HL-60 (cell line): ENCODE measurements around the gene FHAD1.

Experiments
- DNase-seq, 2 experiments: peaks; one replicate each; pipeline ENCODE4 v3.0.0-alpha.2; 2010 to 2020; ENCODE audit warnings: low read depth in 1 of 2, low spot score in 1 of 2
- H3K27ac ChIP-seq: fragments of 250-450 bp; sonication (Bioruptor Pico); replicated peaks from 2 replicates; pipeline ENCODE4 v1.5.1; 2020; ENCODE audit warnings: mild to moderate bottlenecking, moderate library complexity
- H3K27me3 ChIP-seq: fragments of 250-450 bp; sonication (Bioruptor Pico); 2 replicates; pipeline ENCODE4 v1.5.1; 2021; ENCODE audit warnings: mild to moderate bottlenecking, moderate library complexity; ENCODE audit not compliant: insufficient read depth, poor library complexity, severe bottlenecking
- H3K4me3 ChIP-seq: replicated peaks from 2 replicates; pipeline ENCODE4 v1.5.1; 2011; ENCODE audit warnings: mild to moderate bottlenecking, control low read depth, low read length; ENCODE audit not compliant: insufficient read depth
- GABPA ChIP-seq: IDR thresholded peaks from 2 replicates; pipeline ENCODE4 v1.6.1; 2012; ENCODE audit warnings: low read depth
- POLR2AphosphoS5 ChIP-seq: IDR thresholded peaks from 2 replicates; pipeline ENCODE4 v1.6.1; 2012; ENCODE audit warnings: low read depth
- SPI1 ChIP-seq: IDR thresholded peaks from 2 replicates; pipeline ENCODE4 v1.6.1; 2012; ENCODE audit warnings: low read depth, mild to moderate bottlenecking, borderline replicate concordance
- TF ChIP-seq, protein P1 (sequence below): IDR thresholded peaks from 2 replicates; pipeline ENCODE4 v1.6.1; 2012; ENCODE audit warnings: low read depth; ENCODE audit not compliant: insufficient replicate concordance
- TF ChIP-seq, protein P2 (sequence below): IDR thresholded peaks from one replicate; pipeline ENCODE4 v1.5.1; 2011; ENCODE audit warnings: low read length, control low read depth, inconsistent platforms; ENCODE audit not compliant: insufficient read depth

The FHAD1 gene

GRCh38 chr1:15439325-15439724 is 192.3 kb downstream of the FHAD1 start:
- no peak overlapping the region for H3K4me3 ChIP-seq
- DNase-seq = no peak
- peaks cover 2% of the 10 kb centered on the region for H3K27me3 ChIP-seq
- no peak overlapping the region for H3K27ac ChIP-seq
- TF ChIP-seq POLR2AphosphoS5 (no peak), SPI1 (no peak), GABPA (no peak)
- TF ChIP-seq, protein P1, sequence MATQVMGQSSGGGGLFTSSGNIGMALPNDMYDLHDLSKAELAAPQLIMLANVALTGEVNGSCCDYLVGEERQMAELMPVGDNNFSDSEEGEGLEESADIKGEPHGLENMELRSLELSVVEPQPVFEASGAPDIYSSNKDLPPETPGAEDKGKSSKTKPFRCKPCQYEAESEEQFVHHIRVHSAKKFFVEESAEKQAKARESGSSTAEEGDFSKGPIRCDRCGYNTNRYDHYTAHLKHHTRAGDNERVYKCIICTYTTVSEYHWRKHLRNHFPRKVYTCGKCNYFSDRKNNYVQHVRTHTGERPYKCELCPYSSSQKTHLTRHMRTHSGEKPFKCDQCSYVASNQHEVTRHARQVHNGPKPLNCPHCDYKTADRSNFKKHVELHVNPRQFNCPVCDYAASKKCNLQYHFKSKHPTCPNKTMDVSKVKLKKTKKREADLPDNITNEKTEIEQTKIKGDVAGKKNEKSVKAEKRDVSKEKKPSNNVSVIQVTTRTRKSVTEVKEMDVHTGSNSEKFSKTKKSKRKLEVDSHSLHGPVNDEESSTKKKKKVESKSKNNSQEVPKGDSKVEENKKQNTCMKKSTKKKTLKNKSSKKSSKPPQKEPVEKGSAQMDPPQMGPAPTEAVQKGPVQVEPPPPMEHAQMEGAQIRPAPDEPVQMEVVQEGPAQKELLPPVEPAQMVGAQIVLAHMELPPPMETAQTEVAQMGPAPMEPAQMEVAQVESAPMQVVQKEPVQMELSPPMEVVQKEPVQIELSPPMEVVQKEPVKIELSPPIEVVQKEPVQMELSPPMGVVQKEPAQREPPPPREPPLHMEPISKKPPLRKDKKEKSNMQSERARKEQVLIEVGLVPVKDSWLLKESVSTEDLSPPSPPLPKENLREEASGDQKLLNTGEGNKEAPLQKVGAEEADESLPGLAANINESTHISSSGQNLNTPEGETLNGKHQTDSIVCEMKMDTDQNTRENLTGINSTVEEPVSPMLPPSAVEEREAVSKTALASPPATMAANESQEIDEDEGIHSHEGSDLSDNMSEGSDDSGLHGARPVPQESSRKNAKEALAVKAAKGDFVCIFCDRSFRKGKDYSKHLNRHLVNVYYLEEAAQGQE = no peak
- TF ChIP-seq, protein P2, sequence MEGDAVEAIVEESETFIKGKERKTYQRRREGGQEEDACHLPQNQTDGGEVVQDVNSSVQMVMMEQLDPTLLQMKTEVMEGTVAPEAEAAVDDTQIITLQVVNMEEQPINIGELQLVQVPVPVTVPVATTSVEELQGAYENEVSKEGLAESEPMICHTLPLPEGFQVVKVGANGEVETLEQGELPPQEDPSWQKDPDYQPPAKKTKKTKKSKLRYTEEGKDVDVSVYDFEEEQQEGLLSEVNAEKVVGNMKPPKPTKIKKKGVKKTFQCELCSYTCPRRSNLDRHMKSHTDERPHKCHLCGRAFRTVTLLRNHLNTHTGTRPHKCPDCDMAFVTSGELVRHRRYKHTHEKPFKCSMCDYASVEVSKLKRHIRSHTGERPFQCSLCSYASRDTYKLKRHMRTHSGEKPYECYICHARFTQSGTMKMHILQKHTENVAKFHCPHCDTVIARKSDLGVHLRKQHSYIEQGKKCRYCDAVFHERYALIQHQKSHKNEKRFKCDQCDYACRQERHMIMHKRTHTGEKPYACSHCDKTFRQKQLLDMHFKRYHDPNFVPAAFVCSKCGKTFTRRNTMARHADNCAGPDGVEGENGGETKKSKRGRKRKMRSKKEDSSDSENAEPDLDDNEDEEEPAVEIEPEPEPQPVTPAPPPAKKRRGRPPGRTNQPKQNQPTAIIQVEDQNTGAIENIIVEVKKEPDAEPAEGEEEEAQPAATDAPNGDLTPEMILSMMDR = no peak

- peaks cover 6% of the 10 kb centered on the region for H3K27me3 ChIP-seq
- no peak for DNase-seq
- no peak for TF ChIP-seq GABPA
- TF ChIP-seq, protein P1 = no peak
- TF ChIP-seq POLR2AphosphoS5 = no peak
- TF ChIP-seq, protein P2 = no peak
- TF ChIP-seq SPI1 = no peak
- no peak overlapping the region for H3K27ac ChIP-seq
- no peak overlapping the region for H3K4me3 ChIP-seq
These were observed 193.3 kb downstream of the FHAD1 start for GRCh38 chr1:15440357-15440756.

- H3K27ac ChIP-seq = no peak overlapping the region
- no peak for DNase-seq
- TF ChIP-seq SPI1 (no peak), POLR2AphosphoS5 (no peak), GABPA (no peak)
- TF ChIP-seq, protein P1 = no peak
- TF ChIP-seq, protein P2 = no peak
- H3K27me3 ChIP-seq = peaks cover 6% of the 10 kb centered on the region
- no peak overlapping the region for H3K4me3 ChIP-seq
These were observed 194.2 kb downstream of the FHAD1 start for GRCh38 chr1:15441247-15441646.
